NCI-H1417 treated with DMSO at 0.1 percent for 48 hours (cell line): ENCODE measurements around the gene LY6G5B.

ENCODE experiments used
- DNase-seq: peaks from one replicate; lab custom pipeline; 2025; lab: John Stamatoyannopoulos, UW

Gene LY6G5B

DNA sequence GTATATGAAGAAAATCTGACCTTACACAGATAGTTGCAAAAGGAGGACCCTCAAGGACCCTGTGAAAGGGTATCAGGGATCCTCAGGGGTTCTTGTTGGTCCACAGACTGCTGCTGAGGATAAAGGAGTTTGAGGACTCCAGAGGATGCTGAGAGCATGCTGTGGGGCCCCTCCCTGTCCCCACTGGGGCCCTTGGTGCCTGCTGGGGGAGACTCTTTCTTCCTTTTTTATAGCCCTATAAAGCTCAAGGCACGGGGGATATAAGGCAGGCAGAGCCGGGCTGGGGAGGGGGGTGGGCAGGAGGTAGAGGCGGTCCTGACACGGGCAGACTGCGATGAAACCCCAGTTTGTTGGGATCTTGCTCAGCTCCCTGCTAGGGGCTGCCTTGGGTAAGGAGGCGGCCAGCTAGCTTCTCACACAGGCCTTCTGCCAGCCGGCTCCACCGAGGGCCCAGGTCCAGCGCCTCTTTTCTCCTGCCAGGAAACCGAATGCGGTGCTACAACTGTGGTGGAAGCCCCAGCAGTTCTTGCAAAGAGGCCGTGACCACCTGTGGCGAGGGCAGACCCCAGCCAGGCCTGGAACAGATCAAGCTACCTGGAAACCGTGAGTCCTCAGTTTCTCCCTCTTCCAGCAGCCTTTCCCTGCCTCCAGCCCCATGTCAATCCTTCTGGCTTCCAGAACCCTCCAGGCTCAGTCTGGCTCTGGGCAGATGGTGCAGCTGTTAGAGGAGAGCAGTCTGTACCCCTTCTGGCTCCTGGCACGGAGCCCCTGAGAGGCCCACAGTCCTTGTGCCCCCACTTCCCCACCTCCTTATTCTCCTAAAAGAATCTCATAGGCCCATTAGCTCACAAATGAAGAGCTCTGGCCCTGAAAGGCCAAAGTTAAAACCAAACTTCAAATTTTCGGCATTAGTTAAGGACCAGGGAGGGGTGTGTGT, 45.5 kb downstream of the LY6G5B start, which contains the start of gene LY6G6D:
Gene LY6G6D, plus strand, starts transcription at position 327 of the 937 bp plus-strand sequence. Its CDS starts 8 bp downstream, at position 335.
- no peak for DNase-seq

DNA sequence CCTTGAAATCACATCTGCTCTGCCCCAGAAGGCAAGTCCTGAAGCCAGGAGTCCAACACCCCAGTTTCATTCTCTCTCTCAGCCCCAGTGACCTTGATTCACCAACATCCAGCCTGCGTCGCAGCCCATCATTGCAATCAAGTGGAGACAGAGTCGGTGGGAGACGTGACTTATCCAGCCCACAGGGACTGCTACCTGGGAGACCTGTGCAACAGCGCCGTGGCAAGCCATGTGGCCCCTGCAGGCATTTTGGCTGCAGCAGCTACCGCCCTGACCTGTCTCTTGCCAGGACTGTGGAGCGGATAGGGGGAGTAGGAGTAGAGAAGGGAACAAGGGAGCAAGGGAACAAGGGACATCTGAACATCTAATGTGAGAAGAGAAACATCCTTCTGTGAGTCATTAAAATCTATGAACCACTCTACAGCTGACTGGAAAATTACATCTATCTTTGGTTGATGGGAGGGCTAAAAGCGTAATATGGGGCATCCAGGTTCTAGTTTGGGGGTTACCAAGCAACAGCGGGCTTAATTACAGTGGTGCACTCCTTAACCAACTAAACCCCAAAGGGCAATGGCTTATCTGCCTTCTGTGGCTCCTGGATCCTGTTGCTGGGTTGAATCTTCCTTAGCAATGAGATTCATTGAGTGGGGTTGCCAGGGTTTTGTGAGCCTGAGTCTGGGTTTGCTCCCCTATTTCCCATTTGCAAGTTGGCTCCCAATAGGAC, 47.9 kb downstream of the LY6G5B start:
- DNase-seq = no peak

DNA sequence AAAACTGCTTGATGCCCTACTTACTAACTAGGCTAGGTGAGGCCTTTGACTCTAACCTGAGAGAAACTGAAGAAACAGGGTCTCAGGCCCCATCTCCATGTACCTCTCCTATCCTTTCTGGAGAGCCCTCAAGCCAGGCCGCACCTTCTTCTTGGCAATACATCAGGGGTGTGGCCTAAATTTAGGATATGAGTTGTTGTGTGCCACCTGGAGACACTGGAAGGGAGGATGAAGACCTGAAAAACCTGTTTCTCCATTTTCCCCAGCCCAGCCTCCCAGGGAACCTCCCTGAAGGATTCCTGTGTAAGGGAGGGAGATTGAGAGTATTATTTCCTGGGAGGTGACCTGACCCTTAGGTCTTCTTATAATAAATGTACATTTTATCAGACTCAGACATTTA, 48.5 kb downstream of the LY6G5B start:
- DNase-seq = peak; percentile 21

DNA sequence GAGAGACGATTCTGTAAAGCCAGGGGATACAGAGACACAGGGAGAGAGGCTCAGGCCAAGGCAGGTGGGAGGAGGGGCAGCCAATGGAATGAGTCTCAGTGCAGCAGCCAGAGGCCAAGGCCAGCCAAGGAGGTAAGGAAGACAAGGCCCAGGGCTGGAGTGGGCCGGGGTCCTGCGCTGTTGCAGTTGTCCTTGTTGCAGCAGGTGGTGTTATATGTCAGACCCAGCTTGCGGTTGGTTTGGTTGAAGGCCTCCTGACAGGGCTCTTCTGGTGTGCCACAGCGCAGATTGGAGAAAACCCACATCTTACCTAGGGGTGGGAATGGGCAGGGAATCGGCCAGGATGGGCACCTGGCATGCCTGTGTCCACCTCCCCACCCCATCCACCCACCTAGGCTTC, 49.2 kb downstream of the LY6G5B start:
- no peak for DNase-seq

DNA sequence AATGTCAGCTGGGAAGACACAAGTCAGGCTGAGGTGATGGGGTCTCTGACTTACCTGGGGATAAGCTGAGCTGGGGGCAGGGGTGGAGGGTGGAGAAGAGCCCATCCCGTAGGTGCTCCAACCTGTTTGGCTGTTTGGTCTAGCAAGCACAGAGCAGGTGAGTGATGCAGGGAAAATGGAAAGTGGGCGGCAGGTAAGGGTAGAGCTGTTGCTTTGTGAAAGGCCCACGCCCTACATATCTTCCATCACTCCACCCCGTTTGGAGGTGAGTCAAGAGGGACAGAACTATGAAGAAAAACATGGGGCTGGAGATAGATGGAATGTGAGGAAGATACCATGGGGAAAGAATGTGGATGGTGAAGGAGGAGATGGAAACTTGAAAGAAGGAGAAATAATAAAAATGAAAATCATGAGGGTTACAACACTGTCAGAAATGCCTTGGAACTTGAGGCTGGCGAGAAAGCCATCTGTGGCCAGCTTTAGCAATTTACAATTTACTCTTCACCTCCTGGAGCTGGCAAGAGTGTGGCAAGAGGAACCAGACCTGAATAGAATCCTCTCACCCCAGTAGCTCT, 50.5 kb downstream of the LY6G5B start:
- DNase-seq = no peak

DNA sequence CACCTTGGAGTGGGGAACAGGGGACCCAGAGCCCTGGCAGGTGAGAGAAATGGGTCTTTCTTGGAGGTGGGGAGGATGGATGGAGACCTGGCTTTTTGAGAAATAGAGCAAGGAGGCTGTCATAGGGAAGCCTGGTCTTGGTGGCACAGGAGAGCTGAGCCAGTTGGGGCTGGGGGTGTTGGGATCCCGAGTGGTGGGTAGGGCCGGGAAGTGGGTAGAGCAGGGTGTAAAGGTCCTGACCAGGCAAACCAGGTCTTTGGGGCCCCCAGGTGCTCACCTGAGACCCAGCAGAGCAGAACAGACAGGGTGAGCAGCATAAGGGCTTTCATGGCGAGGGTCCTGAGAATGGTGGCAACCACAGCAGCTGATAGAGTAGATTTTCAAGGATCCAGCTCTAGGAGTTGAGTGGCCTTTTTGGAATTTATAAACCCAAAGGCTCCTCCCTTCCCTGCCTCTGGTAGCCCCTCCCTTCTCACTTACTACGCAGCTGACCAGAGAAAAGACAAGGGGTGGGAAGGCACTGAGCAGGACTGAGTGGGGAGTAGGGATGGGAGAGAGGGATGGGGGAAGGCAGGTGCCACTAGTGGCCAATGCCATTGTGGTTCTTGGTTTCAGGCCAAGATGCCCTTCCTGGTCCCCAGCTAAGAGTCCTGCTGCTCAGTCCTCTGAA, 51.7 kb downstream of the LY6G5B start, which contains the start of gene LY6G6C:
Gene LY6G6C, minus strand, starts transcription at position 396 of the 670 bp plus-strand sequence. Its CDS starts 67 bp downstream, at position 329.
- DNase-seq = no peak

DNA sequence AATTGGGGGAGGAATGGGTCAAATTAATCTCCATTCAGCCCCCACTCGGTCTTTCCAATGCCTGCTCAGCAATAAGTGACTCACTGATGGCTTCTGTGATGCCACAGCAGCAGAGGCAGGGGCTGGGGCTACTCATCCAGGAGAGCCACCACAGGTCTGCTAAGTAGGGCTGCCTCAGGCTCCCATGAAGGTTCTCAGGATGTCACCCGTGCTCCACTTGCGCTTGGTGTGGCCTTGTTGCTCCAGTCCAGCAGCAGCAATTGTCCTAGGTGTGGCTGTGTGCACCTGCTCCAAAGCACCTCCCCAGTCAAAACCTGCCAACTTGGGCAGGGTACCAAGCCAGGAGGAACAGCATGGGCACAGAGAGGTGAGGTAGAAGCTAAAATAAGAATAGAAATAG, 52.4 kb downstream of the LY6G5B start:
- DNase-seq = no peak
